Chondrocyte (in vitro differentiated cells): ENCODE results near the gene PRSS22. TPM values are rescaled to one million over a fixed set of nuclear protein-coding genes. Genes with fewer than 3 reads are reported as not detected.

Experiments
- DNase-seq: peaks from one replicate; pipeline ENCODE4 v3.0.0; 2021; ENCODE audit warnings: mixed read lengths, low spot score
- H3K27ac Mint-ChIP-seq: one replicate; pipeline ENCODE4 v1.8.0; 2021; ENCODE audit warnings: mild to moderate bottlenecking, moderate library complexity, mixed read lengths; ENCODE audit not compliant: unreplicated experiment
- H3K27me3 Mint-ChIP-seq: 2 replicates; pipeline ENCODE4 v1.8.0; 2021; ENCODE audit warnings: low read depth, mixed read lengths
- H3K36me3 Mint-ChIP-seq: 2 replicates; pipeline ENCODE4 v1.8.0; 2021; ENCODE audit warnings: low read depth, mixed read lengths
- H3K4me1 Mint-ChIP-seq: 2 replicates; pipeline ENCODE4 v1.8.0; 2021; ENCODE audit warnings: low read depth, mild to moderate bottlenecking, mixed read lengths
- H3K4me3 Mint-ChIP-seq: one replicate; pipeline ENCODE4 v1.8.0; 2021; ENCODE audit warnings: mild to moderate bottlenecking, moderate library complexity, mixed read lengths; ENCODE audit not compliant: unreplicated experiment
- H3K9me3 Mint-ChIP-seq: 2 replicates; pipeline ENCODE4 v1.8.0; 2021; ENCODE audit warnings: low read depth, mixed read lengths
- CTCF ChIP-seq: fragments of 200-600 bp; sonication (generic); IDR thresholded peaks from 2 replicates; pipeline ENCODE4 v1.5.0; 2021; ENCODE audit warnings: antibody characterized with exemption, mild to moderate bottlenecking, moderate library complexity
- total RNA-seq: library from RNA; stranded (reverse); gene quantifications from 3 replicates; pipeline ENCODE4 v1.2.1, GENCODE V29; 2021

PRSS22 gene
- total RNA-seq, 1 donor from 2014 or later = not detected

GRCh38 chr16:2867661-2867986, 9.7 kb upstream of the PRSS22 start:
- no peak for DNase-seq
- Mint-ChIP-seq H3K27ac (peak overlapping the region; percentile 98), H3K27me3 (peaks cover 19% of the 10 kb centered on the region), H3K4me1 (peaks cover 5% of the 10 kb centered on the region), H3K4me3 (peak overlapping the region; percentile 89), H3K9me3 (no peaks in the 10 kb centered on the region), H3K36me3 (no peaks in the 10 kb centered on the region)
- no peak for TF ChIP-seq CTCF

- no peak overlapping the region for H3K4me3 Mint-ChIP-seq
- H3K36me3 Mint-ChIP-seq = no peaks in the 10 kb centered on the region
- DNase-seq = no peak
- H3K4me1 Mint-ChIP-seq = peaks cover 5% of the 10 kb centered on the region
- TF ChIP-seq CTCF = no peak
- H3K9me3 Mint-ChIP-seq = no peaks in the 10 kb centered on the region
- no peak overlapping the region for H3K27ac Mint-ChIP-seq
- H3K27me3 Mint-ChIP-seq = peaks cover 19% of the 10 kb centered on the region
Measured at GRCh38 chr16:2866431-2866830, 8.5 kb upstream of the PRSS22 start.

- TF ChIP-seq CTCF = no peak
- Mint-ChIP-seq H3K27me3 (peaks cover 21% of the 10 kb centered on the region), H3K4me1 (peaks cover 5% of the 10 kb centered on the region), H3K27ac (no peak overlapping the region), H3K4me3 (no peak overlapping the region), H3K36me3 (peaks cover 2% of the 10 kb centered on the region), H3K9me3 (peaks cover 3% of the 10 kb centered on the region)
- no peak for DNase-seq
Measured at GRCh38 chr16:2865651-2866050, 7.7 kb upstream of the PRSS22 start.

GRCh38 chr16:2860826-2861567, 3.0 kb upstream of the PRSS22 start:
- H3K4me1 Mint-ChIP-seq = peaks cover 5% of the 10 kb centered on the region
- peaks cover 3% of the 10 kb centered on the region for H3K9me3 Mint-ChIP-seq
- peaks cover 17% of the 10 kb centered on the region for H3K27me3 Mint-ChIP-seq
- H3K36me3 Mint-ChIP-seq = peaks cover 2% of the 10 kb centered on the region
- no peak overlapping the region for H3K4me3 Mint-ChIP-seq
- no peak for TF ChIP-seq CTCF
- no peak overlapping the region for H3K27ac Mint-ChIP-seq
- no peak for DNase-seq

GRCh38 chr16:2859686-2860265, 1.8 kb upstream of the PRSS22 start:
- H3K4me1 Mint-ChIP-seq = peaks cover 5% of the 10 kb centered on the region
- TF ChIP-seq CTCF = no peak

More at GRCh38 chr16:2859686-2860265, 1.8 kb upstream of the PRSS22 start:
- Mint-ChIP-seq H3K27ac (no peak overlapping the region), H3K9me3 (peaks cover 4% of the 10 kb centered on the region), H3K36me3 (peaks cover 2% of the 10 kb centered on the region), H3K4me3 (no peak overlapping the region), H3K27me3 (peaks cover 15% of the 10 kb centered on the region)
- DNase-seq = no peak
